A673 (cell line): ENCODE data around the gene STAP1. TPM values are rescaled to one million over a fixed set of nuclear protein-coding genes. Genes with fewer than 3 reads are reported as not detected.

Experiments
- Bru-seq: library from RNA; stranded (reverse); fragments of 400-500 nt; gene quantifications from one replicate; lab custom pipeline; 2021; lab: Mats Ljungman, UMichigan
- BruChase-seq, 2 experiments: library from RNA; stranded (reverse); fragments of 400-500 nt; gene quantifications; one replicate each; lab custom pipeline; 2021; lab: Mats Ljungman, UMichigan
- BruUV-seq: library from RNA; stranded (reverse); fragments of 400-500 nt; replicated peaks from 2 replicates; lab custom pipeline; 2021; lab: Mats Ljungman, UMichigan
- CTCF ChIA-PET: fragments of 300-600 bp; sonication (Branson Sonifier 250); formaldehyde crosslinking; loops from one replicate; lab custom pipeline; 2022; ENCODE audit warnings: antibody characterized with exemption; lab: Charles Lee
- POLR2A ChIA-PET: fragments of 300-600 bp; sonication (Branson Sonifier 250); formaldehyde crosslinking; loops from one replicate; lab custom pipeline; 2022; ENCODE audit warnings: antibody characterized with exemption; ENCODE audit not compliant: low non-redundant PET; lab: Charles Lee
- DNase-seq: peaks from one replicate; pipeline ENCODE4 v3.0.0-alpha.2; 2015; ENCODE audit warnings: low spot score
- H3K27ac ChIP-seq: fragments of 200-600 bp; sonication (generic); 2 replicates; pipeline ENCODE4 v1.5.1; 2016; ENCODE audit warnings: mixed run types, low read depth, mild to moderate bottlenecking, mixed read lengths, antibody characterized with exemption, low read length; ENCODE audit not compliant: poor library complexity, severe bottlenecking
- H3K27me3 ChIP-seq: fragments of 200-600 bp; sonication (generic); replicated peaks from 2 replicates; pipeline ENCODE4 v1.6.1; 2017; ENCODE audit warnings: mixed run types, low read depth, mild to moderate bottlenecking, mixed read lengths, antibody characterized with exemption, low read length; ENCODE audit not compliant: insufficient read depth, poor library complexity
- H3K36me3 ChIP-seq: fragments of 200-600 bp; sonication (generic); 2 replicates; pipeline ENCODE4 v1.6.1; 2016; ENCODE audit warnings: mixed run types, mild to moderate bottlenecking, mixed read lengths, antibody characterized with exemption, low read length; ENCODE audit not compliant: insufficient read depth, poor library complexity, severe bottlenecking
- H3K4me1 ChIP-seq: fragments of 200-600 bp; sonication (generic); 2 replicates; pipeline ENCODE4 v1.6.1; 2017; ENCODE audit warnings: mixed run types, mild to moderate bottlenecking, mixed read lengths, antibody characterized with exemption, low read length; ENCODE audit not compliant: insufficient read depth, poor library complexity, severe bottlenecking
- H3K4me3 ChIP-seq: fragments of 200-600 bp; sonication (generic); 2 replicates; pipeline ENCODE4 v1.5.1; 2016; ENCODE audit warnings: low read depth, mixed run types, mild to moderate bottlenecking, mixed read lengths, low read length; ENCODE audit not compliant: poor library complexity, severe bottlenecking
- H3K9me3 ChIP-seq: fragments of 200-600 bp; sonication (generic); 2 replicates; pipeline ENCODE4 v1.6.1; 2016; ENCODE audit warnings: mixed run types, low read depth, mild to moderate bottlenecking, mixed read lengths, antibody characterized with exemption, low read length; ENCODE audit not compliant: poor library complexity, severe bottlenecking
- EZH2 ChIP-seq: fragments of 200-600 bp; sonication (generic); IDR thresholded peaks from 2 replicates; pipeline ENCODE4 v1.6.1; 2017; ENCODE audit warnings: borderline replicate concordance, low read depth, mild to moderate bottlenecking, mixed read lengths, antibody characterized with exemption, low read length; ENCODE audit not compliant: poor library complexity, severe bottlenecking
- intact Hi-C: fragments of 100-400 bp; cut with micrococcal nuclease; formaldehyde crosslinking; loops from one replicate; pipeline ENCODE4 v1.10.0; 2022; ENCODE audit not compliant: unreplicated experiment
- long read RNA-seq: library from polyadenylated mRNA; stranded (forward); transcript quantifications from one replicate; pipeline ENCODE4 v2.0.0, GENCODE V29; 2022
- total RNA-seq: library from RNA; stranded (reverse); gene quantifications from 2 replicates; pipeline ENCODE4 v1.2.3, GENCODE V29; 2021
- TF ChIP-seq, protein P1 (sequence below): fragments of 300-800, 200-600 bp; sonication (generic); conservative IDR thresholded peaks from 2 replicates; pipeline ENCODE4 v1.5.1; 2017; ENCODE audit warnings: low read depth, mild to moderate bottlenecking, antibody characterized with exemption, low read length, moderate library complexity, mixed read lengths

The STAP1 gene
- total RNA-seq (not detected in 2 replicates), Bru-seq, nascent RNA (not detected), BruChase-seq, experiment 1, labeled RNA remaining after a 2-hour chase (not detected), BruChase-seq, experiment 2, labeled RNA remaining after a 6-hour chase (not detected)
- long read RNA-seq = 0 reads

- H3K27me3 ChIP-seq = no peaks in the 10 kb centered on the region
- H3K4me3 ChIP-seq = no peak within 1 kb of the TSS
- DNase-seq = no peak
- ChIA-PET POLR2A (no interaction called here), CTCF (no interaction called here)
- no peak for TF ChIP-seq EZH2
- TF ChIP-seq, protein P1, sequence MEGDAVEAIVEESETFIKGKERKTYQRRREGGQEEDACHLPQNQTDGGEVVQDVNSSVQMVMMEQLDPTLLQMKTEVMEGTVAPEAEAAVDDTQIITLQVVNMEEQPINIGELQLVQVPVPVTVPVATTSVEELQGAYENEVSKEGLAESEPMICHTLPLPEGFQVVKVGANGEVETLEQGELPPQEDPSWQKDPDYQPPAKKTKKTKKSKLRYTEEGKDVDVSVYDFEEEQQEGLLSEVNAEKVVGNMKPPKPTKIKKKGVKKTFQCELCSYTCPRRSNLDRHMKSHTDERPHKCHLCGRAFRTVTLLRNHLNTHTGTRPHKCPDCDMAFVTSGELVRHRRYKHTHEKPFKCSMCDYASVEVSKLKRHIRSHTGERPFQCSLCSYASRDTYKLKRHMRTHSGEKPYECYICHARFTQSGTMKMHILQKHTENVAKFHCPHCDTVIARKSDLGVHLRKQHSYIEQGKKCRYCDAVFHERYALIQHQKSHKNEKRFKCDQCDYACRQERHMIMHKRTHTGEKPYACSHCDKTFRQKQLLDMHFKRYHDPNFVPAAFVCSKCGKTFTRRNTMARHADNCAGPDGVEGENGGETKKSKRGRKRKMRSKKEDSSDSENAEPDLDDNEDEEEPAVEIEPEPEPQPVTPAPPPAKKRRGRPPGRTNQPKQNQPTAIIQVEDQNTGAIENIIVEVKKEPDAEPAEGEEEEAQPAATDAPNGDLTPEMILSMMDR = no peak
- no TSS peak for BruUV-seq
- H3K4me1 ChIP-seq = no peaks in the 10 kb centered on the region
- no peak within 1 kb of the TSS for H3K27ac ChIP-seq
- no peaks in the 10 kb centered on the region for H3K9me3 ChIP-seq
- no peaks in the 10 kb centered on the region for H3K36me3 ChIP-seq
- intact Hi-C loops = loop anchor here (10.0 kb wide), 1 partner anchor 616 kb away; no protein-coding TSS in a partner anchor
Observed at GRCh38 chr4:67558493-67558892, at the start of gene STAP1. Gene STAP1 (plus strand): TSS chr4:67558727. CDS start chr4:67558810, 83 bp downstream.

GRCh38 chr4:67512501-67512900 lies 46.0 kb upstream of the STAP1 start:
- ChIA-PET POLR2A (no interaction called here), CTCF (no interaction called here)
- Histone ChIP-seq H3K4me3 (no peak overlapping the region), H3K36me3 (no peaks in the 10 kb centered on the region), H3K9me3 (no peaks in the 10 kb centered on the region), H3K27me3 (no peaks in the 10 kb centered on the region), H3K27ac (no peak overlapping the region), H3K4me1 (no peaks in the 10 kb centered on the region)
- BruUV-seq = no TSS peak
- no peak for DNase-seq
- intact Hi-C loops = no loop called here
- no peak for TF ChIP-seq EZH2
- TF ChIP-seq, protein P1 = no peak

GRCh38 chr4:67520141-67520540 lies 38.4 kb upstream of the STAP1 start:
- ChIA-PET CTCF (no interaction called here), POLR2A (no interaction called here)
- DNase-seq = no peak
- BruUV-seq = no TSS peak
- peaks cover 4% of the 10 kb centered on the region for H3K36me3 ChIP-seq
- H3K9me3 ChIP-seq = no peaks in the 10 kb centered on the region
- no peak overlapping the region for H3K4me3 ChIP-seq
- TF ChIP-seq EZH2 = no peak
- TF ChIP-seq, protein P1 = no peak
- no peaks in the 10 kb centered on the region for H3K27me3 ChIP-seq
- H3K4me1 ChIP-seq = no peaks in the 10 kb centered on the region
- no peak overlapping the region for H3K27ac ChIP-seq
- intact Hi-C loops = no loop called here
